HG03159 (cell line): Measurements from ENCODE around the gene MAN1C1.

Experiments
- ATAC-seq: cut with Tn5 transposase; IDR thresholded peaks from one replicate; pipeline ENCODE4 v1.9.1; 2021; ENCODE audit warnings: mild to moderate bottlenecking, moderate library complexity; ENCODE audit not compliant: unreplicated experiment

Gene MAN1C1

DNA sequence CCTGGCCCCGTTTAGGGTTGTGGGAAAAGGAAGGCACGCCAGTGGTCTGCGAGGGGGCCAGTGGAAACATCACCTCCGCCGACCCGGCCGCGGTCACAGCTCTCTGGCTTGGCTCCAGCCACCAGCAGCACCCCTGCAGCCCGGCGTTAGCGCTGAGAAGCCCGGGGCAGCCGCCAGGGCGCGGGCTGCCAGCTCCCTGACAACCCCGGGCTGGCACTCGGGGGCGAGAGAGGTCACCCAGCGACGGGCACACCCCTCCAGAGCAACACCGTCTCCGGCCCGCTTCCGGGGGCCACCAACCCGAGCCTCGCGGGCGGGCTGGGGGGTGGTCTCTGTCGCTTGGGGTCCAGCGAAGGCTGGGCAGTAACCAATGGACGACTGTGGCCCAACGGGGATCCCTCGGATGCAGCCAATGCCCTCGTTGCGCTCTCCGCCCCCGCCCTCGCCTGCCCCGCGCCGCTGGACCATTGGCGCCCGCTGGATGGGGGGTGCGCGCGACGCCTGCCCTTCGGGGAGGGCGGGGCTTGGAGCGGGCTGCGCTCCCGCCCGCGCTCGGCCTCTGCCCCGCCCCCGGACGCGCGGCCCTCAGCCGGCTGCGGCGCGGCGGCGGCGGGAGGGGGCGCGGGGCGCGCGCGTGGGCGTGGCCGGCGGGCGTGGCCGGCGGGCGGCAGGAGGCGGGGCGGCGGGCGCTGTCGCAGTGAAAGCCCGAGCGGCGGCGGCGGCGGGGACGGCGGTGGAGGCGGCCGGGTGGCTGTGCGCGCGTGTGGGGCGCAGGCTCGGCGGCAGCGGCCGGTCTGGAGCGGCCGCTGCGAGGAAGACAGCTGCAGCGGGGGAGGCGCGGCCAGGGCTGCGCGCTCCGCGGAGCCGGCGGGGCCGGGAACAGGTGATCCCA lies at the start of gene MAN1C1:
Gene MAN1C1 (plus strand): TSS at position 697 of the 892 bp plus-strand sequence. CDS start 1,007 bp downstream, outside the sequence.
- ATAC-seq: peak; percentile 56

- no peak for ATAC-seq
These were observed 48.9 kb upstream of the MAN1C1 start for GRCh38 chr1:25567710-25568089.

- ATAC-seq: no peak
These were observed 48.3 kb upstream of the MAN1C1 start for GRCh38 chr1:25568090-25568833.

- no peak for ATAC-seq
These were observed 47.6 kb upstream of the MAN1C1 start for GRCh38 chr1:25568834-25569596.

- no peak for ATAC-seq
These were observed 46.8 kb upstream of the MAN1C1 start for GRCh38 chr1:25569597-25570396.

GRCh38 chr1:25570798-25571521 lies 45.6 kb upstream of the MAN1C1 start:
- no peak for ATAC-seq

- no peak for ATAC-seq
These were observed 45.0 kb upstream of the MAN1C1 start for GRCh38 chr1:25571522-25571970.

GRCh38 chr1:25572107-25572506 lies 44.5 kb upstream of the MAN1C1 start:
- ATAC-seq: no peak

DNA sequence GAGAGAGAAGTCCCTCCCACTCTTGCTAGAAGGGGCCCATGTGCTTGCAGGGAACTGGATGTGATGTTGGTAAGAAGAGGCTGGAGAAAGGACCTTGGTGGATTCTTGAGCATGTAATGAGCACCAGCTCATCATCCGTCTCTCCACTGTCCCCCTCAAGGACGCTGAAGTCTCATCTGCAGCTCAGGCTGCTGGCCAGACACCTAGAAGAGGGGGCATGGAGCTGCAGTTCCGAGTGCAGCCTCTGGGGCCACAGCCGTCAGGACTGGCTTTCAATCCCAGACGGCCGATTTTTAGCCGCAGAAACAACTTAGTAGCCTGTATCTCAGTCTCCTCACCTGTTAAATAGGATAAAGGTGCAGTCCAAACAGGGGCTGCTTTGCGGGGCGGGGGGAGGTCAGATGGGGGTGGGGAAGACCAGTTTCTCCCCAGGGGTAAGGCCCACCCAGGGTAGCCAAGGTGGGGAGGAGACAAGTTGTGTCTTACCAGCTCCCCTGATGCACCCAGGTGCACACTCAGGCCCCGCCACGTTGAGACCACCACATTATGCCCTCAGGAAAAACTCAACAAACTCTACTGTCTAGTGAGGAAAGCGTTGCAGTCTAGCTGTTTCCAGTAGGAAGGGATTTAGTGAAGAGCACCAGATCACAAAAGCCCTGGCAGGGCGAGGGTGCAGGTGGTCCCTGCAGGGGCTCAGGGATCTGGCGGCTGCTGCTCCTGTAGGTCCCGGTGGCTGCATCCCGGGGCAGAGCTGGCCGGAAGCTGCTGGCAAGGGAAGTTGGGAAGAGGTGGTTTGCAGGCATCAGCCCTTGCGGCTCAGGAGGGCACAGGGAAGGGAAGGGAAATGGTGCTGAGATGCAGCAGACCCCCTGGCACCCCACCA lies 43.6 kb upstream of the MAN1C1 start:
- no peak for ATAC-seq

DNA sequence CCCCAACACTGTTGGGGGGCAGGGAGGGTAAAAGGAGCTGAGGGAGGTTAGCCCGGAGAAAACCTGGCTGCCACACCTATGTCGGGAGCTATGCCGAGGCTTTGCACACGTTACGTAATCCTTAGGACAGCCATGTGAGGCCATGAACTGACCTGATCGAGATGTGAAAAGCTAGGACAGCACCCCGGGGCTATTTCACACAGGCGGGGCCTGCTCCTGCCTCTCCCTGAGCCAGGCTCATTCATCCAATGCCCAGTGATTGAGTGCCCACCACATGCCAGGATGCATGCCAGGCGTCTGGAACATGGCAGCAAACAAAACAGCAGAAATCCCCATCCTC lies 43.0 kb upstream of the MAN1C1 start:
- no peak for ATAC-seq

GRCh38 chr1:25573961-25574360 lies 42.6 kb upstream of the MAN1C1 start:
- no peak for ATAC-seq

- ATAC-seq: no peak
These were observed 41.4 kb upstream of the MAN1C1 start for GRCh38 chr1:25575191-25575590.

- ATAC-seq: no peak
These were observed 40.0 kb upstream of the MAN1C1 start for GRCh38 chr1:25576459-25577133.

- ATAC-seq: no peak
These were observed 39.3 kb upstream of the MAN1C1 start for GRCh38 chr1:25577134-25577920.

DNA sequence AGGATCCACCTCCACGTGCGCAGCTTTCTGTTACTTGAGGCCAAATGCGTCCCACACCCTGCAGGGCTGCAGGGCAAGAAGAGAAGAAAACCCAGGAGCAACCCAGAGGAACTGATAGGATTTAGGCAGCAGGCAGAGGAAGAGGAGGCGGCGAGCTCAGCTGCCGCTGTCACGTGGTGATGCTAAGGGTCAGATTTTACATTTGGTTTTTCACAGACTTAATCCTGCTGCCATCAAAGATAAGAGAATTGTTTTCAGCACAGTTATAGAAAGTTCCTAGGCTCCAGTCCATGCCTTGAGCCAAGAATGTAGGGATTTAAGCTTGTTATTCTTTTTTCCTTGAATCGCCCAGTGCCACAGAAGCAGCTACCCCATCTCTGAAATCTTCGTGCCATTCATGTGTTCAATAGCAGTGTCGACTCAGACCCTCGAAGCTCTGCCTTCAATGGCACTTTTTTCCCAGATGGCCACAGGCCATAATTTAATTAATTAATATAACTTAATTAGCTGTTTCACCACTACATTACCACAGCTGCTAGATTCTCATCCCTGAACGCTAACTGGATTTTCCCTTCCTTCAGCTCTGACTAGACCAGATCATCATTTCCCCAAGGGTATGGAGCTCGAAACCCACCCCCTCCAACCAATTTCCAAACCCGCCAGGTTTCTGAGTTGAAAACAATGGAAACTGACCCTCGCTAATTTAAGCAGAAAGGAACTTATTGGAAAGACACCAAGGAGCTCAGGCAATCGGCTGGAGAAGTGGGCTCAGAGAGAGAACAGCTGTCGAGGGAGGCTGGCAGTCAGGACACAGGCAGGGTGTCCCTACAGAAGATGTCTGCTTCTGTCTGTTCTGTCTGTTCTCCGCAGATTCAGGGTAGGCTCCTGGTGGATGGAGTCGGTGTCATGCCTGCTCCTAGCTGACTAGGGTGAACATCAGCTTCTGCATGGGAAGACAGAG lies 37.0 kb upstream of the MAN1C1 start:
- ATAC-seq: no peak

DNA sequence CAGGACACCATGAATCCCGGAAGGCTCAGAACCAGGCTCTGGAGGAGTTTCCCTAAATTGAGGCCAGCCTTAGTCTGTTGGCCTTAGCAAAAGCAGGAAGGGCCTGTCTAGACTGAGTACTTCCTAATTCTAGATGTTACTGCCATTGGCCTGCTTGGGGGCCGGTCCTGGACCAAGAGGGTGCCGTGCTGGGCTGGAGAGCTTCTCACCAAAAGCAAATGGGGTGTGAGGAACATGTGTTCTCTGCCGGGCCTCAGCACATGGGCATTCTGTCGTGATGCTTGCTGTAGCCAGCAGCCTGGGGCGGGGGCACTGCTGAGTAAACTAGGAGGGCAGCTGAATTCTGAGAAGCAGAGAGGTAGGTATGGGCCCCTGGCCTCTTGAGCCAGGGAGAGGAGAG lies 35.7 kb upstream of the MAN1C1 start:
- ATAC-seq: no peak
